Hepatocyte (in vitro differentiated cells): ENCODE data around the gene ZFP62. TPM values are rescaled to one million over a fixed set of nuclear protein-coding genes. Genes with fewer than 3 reads are reported as not detected.

ENCODE experiments used
- DNase-seq: peaks from one replicate; pipeline ENCODE4 v3.0.0-alpha.2; 2016; ENCODE audit warnings: low spot score
- H2AFZ ChIP-seq: fragments of 200-600 bp; sonication (generic); 2 replicates; pipeline ENCODE4 v1.6.0; 2016; ENCODE audit warnings: antibody characterized with exemption, mild to moderate bottlenecking
- H3K27ac ChIP-seq: fragments of 200-600 bp; sonication (generic); 2 replicates; pipeline ENCODE4 v1.5.1; 2016; ENCODE audit warnings: mild to moderate bottlenecking
- H3K27me3 ChIP-seq: fragments of 200-600 bp; sonication (generic); 2 replicates; pipeline ENCODE4 v1.6.1; 2016
- H3K36me3 ChIP-seq: fragments of 200-600 bp; sonication (generic); replicated peaks from 2 replicates; pipeline ENCODE4 v1.5.1; 2016; ENCODE audit warnings: low read depth; ENCODE audit not compliant: insufficient read depth
- H3K4me1 ChIP-seq: fragments of 200-600 bp; sonication (generic); 2 replicates; pipeline ENCODE4 v1.5.1; 2016; ENCODE audit warnings: mild to moderate bottlenecking, moderate library complexity; ENCODE audit not compliant: insufficient read depth
- H3K4me2 ChIP-seq: fragments of 200-600 bp; sonication (generic); 2 replicates; pipeline ENCODE4 v1.6.0; 2016
- H3K4me3 ChIP-seq: fragments of 200-600 bp; sonication (generic); 2 replicates; pipeline ENCODE4 v1.5.1; 2016; ENCODE audit warnings: mild to moderate bottlenecking
- H3K79me2 ChIP-seq: fragments of 200-600 bp; sonication (generic); 2 replicates; pipeline ENCODE4 v1.6.0; 2017; ENCODE audit warnings: mild to moderate bottlenecking
- H3K9me2 ChIP-seq: fragments of 200-600 bp; sonication (generic); replicated peaks from 2 replicates; pipeline ENCODE4 v1.6.0; 2017; ENCODE audit warnings: mild to moderate bottlenecking; ENCODE audit not compliant: insufficient read depth
- H3K9me3 ChIP-seq: fragments of 200-600 bp; sonication (generic); 2 replicates; pipeline ENCODE4 v1.5.1; 2016; ENCODE audit warnings: low read depth, mild to moderate bottlenecking
- H4K20me1 ChIP-seq: fragments of 200-600 bp; sonication (generic); 2 replicates; pipeline ENCODE4 v1.6.0; 2016; ENCODE audit warnings: mild to moderate bottlenecking; ENCODE audit not compliant: insufficient read depth, poor library complexity, severe bottlenecking
- EZH2 ChIP-seq: fragments of 200-600 bp; sonication (generic); IDR thresholded peaks from 2 replicates; pipeline ENCODE4 v1.6.1; 2016; ENCODE audit warnings: antibody characterized with exemption, mild to moderate bottlenecking, borderline replicate concordance
- EZH2phosphoT487 ChIP-seq: fragments of 200-600 bp; sonication (generic); IDR thresholded peaks from one replicate; pipeline ENCODE4 v1.6.1; 2018; ENCODE audit warnings: antibody characterized with exemption, mild to moderate bottlenecking, low read depth, moderate library complexity; ENCODE audit not compliant: unreplicated experiment, severe bottlenecking
- WGBS: methylation state at CpG from one replicate; pipeline ENCODE4 v1.1.6; 2016; ENCODE audit warnings: low lambda C conversion rate; ENCODE audit errors: missing lambda C conversion rate; 5-methylcytosine and 5-hydroxymethylcytosine counted together
- polyA plus RNA-seq: library from polyadenylated mRNA; unstranded; fragments of >200 nt; fragmentation: Nextera tagmentation; extraction: Ambion mirVana; gene quantifications from 2 replicates; pipeline ENCODE4 v1.2.1, GENCODE V29; 2016
- total RNA-seq: library from RNA; depleted of rRNA; stranded (reverse); fragments of >200 nt; gene quantifications from 2 replicates; pipeline ENCODE4 v1.2.3, GENCODE V29; 2014
- TF ChIP-seq, protein P1 (sequence below): fragments of 200-600 bp; sonication (generic); IDR thresholded peaks from 2 replicates; pipeline ENCODE4 v1.5.1; 2016; ENCODE audit warnings: antibody characterized with exemption, mild to moderate bottlenecking; ENCODE audit not compliant: poor library complexity

ZFP62 gene
- total and polyA plus RNA-seq, 2 experiments from 2014 or later, result 13.5 to 31.7 TPM

DNA sequence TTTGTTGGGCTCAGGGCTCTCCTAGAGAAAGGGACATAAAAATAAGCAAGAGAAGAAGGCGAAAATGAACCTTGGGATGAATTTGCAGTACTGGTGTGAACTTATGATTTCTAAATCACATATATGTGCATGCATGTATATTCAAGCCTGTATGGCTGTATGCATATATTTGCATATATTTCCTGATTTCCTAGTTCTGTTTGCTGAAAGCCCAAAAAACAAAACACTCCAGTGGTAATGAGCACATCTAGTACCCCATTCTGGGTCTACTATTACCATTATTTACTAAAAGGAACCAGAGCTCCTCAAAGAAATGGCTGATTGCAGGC is 7.3 kb downstream of the ZFP62 start:
- H3K4me2 ChIP-seq, result no peak overlapping the region
- 100% methylated on average over 1 of the region's 1 CpG for WGBS
- H2AFZ ChIP-seq, result no peak overlapping the region
- H3K27ac ChIP-seq, result no peak overlapping the region
- no peaks in the 10 kb centered on the region for H3K4me1 ChIP-seq
- H3K79me2 ChIP-seq, result peaks cover 45% of the 10 kb centered on the region
- no peaks in the 10 kb centered on the region for H3K27me3 ChIP-seq
- no peaks in the 10 kb centered on the region for H3K9me2 ChIP-seq
- no peak overlapping the region for H3K4me3 ChIP-seq
- peaks cover 22% of the 10 kb centered on the region for H3K36me3 ChIP-seq
- no peaks in the 10 kb centered on the region for H4K20me1 ChIP-seq
- TF ChIP-seq EZH2, result no peak
- no peak for TF ChIP-seq EZH2phosphoT487
- TF ChIP-seq, protein P1, sequence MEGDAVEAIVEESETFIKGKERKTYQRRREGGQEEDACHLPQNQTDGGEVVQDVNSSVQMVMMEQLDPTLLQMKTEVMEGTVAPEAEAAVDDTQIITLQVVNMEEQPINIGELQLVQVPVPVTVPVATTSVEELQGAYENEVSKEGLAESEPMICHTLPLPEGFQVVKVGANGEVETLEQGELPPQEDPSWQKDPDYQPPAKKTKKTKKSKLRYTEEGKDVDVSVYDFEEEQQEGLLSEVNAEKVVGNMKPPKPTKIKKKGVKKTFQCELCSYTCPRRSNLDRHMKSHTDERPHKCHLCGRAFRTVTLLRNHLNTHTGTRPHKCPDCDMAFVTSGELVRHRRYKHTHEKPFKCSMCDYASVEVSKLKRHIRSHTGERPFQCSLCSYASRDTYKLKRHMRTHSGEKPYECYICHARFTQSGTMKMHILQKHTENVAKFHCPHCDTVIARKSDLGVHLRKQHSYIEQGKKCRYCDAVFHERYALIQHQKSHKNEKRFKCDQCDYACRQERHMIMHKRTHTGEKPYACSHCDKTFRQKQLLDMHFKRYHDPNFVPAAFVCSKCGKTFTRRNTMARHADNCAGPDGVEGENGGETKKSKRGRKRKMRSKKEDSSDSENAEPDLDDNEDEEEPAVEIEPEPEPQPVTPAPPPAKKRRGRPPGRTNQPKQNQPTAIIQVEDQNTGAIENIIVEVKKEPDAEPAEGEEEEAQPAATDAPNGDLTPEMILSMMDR, result no peak
- peaks cover 39% of the 10 kb centered on the region for H3K9me3 ChIP-seq
- DNase-seq, result no peak

DNA sequence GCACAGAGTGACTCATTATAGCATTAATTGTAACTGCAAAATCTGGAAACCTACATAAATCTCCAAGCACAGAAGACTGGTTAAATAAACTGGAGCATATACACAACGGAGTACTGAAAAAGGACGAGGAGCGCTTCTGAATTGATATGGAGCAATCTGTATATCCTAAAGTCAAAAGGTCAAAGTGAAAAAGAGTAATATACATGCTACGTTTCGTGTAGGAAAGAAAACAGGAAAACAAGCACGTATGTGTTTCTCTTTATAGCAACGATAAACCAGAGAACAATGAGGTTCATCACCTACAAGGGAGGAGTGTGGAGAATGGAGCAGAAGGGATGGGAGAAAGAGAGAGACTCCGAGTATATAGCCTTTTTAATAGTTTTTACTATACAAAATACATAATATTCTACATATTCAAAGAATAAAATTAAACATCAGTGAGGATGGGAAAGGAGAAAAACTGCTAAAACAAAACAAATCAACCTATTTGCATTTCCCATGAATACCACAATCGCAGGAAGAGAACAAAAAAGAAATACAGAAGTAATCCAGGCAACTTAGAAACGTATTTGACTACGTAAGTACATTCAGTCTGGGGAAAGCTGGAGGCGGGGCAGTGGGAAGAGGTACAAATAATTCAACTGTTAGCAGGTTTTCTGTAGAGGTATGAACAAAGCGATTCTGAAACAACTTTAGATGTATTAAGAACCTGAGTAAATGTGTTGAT is 7.8 kb downstream of the ZFP62 start:
- H3K9me3 ChIP-seq, result peaks cover 41% of the 10 kb centered on the region
- no peaks in the 10 kb centered on the region for H3K27me3 ChIP-seq
- TF ChIP-seq EZH2 (no peak), EZH2phosphoT487 (no peak)
- TF ChIP-seq, protein P1, result no peak
- peaks cover 27% of the 10 kb centered on the region for H3K36me3 ChIP-seq
- no peaks in the 10 kb centered on the region for H3K4me1 ChIP-seq
- H3K79me2 ChIP-seq, result peaks cover 40% of the 10 kb centered on the region
- no peaks in the 10 kb centered on the region for H4K20me1 ChIP-seq
- no peak overlapping the region for H3K27ac ChIP-seq
- H3K4me2 ChIP-seq, result no peak overlapping the region
- H2AFZ ChIP-seq, result no peak overlapping the region
- H3K4me3 ChIP-seq, result no peak overlapping the region
- H3K9me2 ChIP-seq, result no peaks in the 10 kb centered on the region
- 91% methylated on average over 13 of the region's 13 CpGs for WGBS
- DNase-seq, result no peak

DNA sequence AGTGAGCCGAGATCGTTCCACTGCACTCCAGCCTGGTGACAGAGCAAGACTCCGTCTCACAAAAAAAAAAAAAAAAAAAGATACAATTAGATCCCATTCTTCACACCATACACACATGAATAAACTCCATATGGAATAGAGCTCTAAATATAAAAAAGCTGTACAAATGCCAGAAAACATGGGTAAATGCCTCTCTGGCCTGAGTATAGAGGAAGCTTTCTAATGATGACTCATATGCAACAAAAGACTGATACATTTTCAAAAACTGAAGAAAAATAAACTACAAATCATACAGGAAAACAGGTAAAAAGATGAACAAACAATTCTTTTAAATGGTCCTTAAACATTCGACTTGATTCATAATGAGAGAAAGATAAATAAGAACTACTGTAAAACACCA is 8.6 kb downstream of the ZFP62 start:
- TF ChIP-seq, protein P1, result no peak
- TF ChIP-seq EZH2 (no peak), EZH2phosphoT487 (no peak)
- no peaks in the 10 kb centered on the region for H4K20me1 ChIP-seq
- peaks cover 41% of the 10 kb centered on the region for H3K9me3 ChIP-seq
- H3K4me2 ChIP-seq, result no peak overlapping the region
- 99% methylated on average over 4 of the region's 4 CpGs for WGBS
- H3K27me3 ChIP-seq, result no peaks in the 10 kb centered on the region
- no peak overlapping the region for H2AFZ ChIP-seq
- H3K4me1 ChIP-seq, result no peaks in the 10 kb centered on the region
- peaks cover 35% of the 10 kb centered on the region for H3K79me2 ChIP-seq
- no peak for DNase-seq
- H3K4me3 ChIP-seq, result no peak overlapping the region
- peaks cover 27% of the 10 kb centered on the region for H3K36me3 ChIP-seq
- H3K27ac ChIP-seq, result no peak overlapping the region
- H3K9me2 ChIP-seq, result no peaks in the 10 kb centered on the region
